ENCODE data around the gene BEND3.
"Not testable (repeated sequence)": the region's sequence is repeated elsewhere in the genome, so short reads cannot be mapped to it uniquely, and the experiment has no call there.

Gene BEND3

GRCh38 chr6:107114926-107115694 is at the start of gene BEND3:
Gene BEND3 (minus strand): TSS chr6:107115515. CDS start chr6:107099285, 16,230 bp downstream.
- peak in 2 of 4 experiments; percentile 5 to 31 for DNase-seq

- DNase-seq: not testable (repeated sequence)
Observed at GRCh38 chr6:107164299-107164698, 49.0 kb upstream of the BEND3 start.

- no peak for DNase-seq
Observed at GRCh38 chr6:107161521-107161920, 46.2 kb upstream of the BEND3 start.

- DNase-seq: no peak
Observed at GRCh38 chr6:107156617-107157016, 41.3 kb upstream of the BEND3 start.

GRCh38 chr6:107154801-107155160 is 39.5 kb upstream of the BEND3 start:
- DNase-seq: no peak

- DNase-seq: no peak
Observed at GRCh38 chr6:107154131-107154800, 39.0 kb upstream of the BEND3 start.

GRCh38 chr6:107152638-107153430 is 37.5 kb upstream of the BEND3 start:
- DNase-seq: no peak

GRCh38 chr6:107144666-107145065 is 29.4 kb upstream of the BEND3 start:
- DNase-seq: no peak

GRCh38 chr6:107144014-107144413 is 28.7 kb upstream of the BEND3 start:
- no peak for DNase-seq

GRCh38 chr6:107140581-107140980 is 25.3 kb upstream of the BEND3 start:
- no peak for DNase-seq

GRCh38 chr6:107136324-107136723 is 21.0 kb upstream of the BEND3 start:
- not testable (repeated sequence) for DNase-seq

- DNase-seq: not testable (repeated sequence)
Observed at GRCh38 chr6:107135048-107135680, 19.8 kb upstream of the BEND3 start.

- peak in 1 of 4 experiments; percentile 1 for DNase-seq
Observed at GRCh38 chr6:107132330-107132954, 17.1 kb upstream of the BEND3 start.

GRCh38 chr6:107129370-107129925 is 14.1 kb upstream of the BEND3 start:
- no peak for DNase-seq

- DNase-seq: no peak
Observed at GRCh38 chr6:107128577-107128976, 13.3 kb upstream of the BEND3 start.

- no peak for DNase-seq
Observed at GRCh38 chr6:107128175-107128574, 12.9 kb upstream of the BEND3 start.

GRCh38 chr6:107125771-107126170 is 10.5 kb upstream of the BEND3 start:
- no peak for DNase-seq

GRCh38 chr6:107124934-107125348 is 9.6 kb upstream of the BEND3 start:
- DNase-seq: no peak

GRCh38 chr6:107123501-107123900 is 8.2 kb upstream of the BEND3 start:
- DNase-seq: no peak

- no peak for DNase-seq
Observed at GRCh38 chr6:107122748-107123147, 7.4 kb upstream of the BEND3 start.

GRCh38 chr6:107121964-107122495 is 6.7 kb upstream of the BEND3 start:
- DNase-seq: no peak

- DNase-seq: no peak
Observed at GRCh38 chr6:107121266-107121665, 6.0 kb upstream of the BEND3 start.
